ENCODE data around the gene CBFB.

GRCh38 chr16:67034487-67034886 lies 5.5 kb downstream of the CBFB start:
- TF ChIP-seq ZNF717 (CRISPR knock-in tag; IDR thresholded peaks at IDR 0.05): no peak
- no peak for TF ChIP-seq NCOA6 (IDR thresholded peaks at IDR 0.05)
- TF ChIP-seq, protein P1, sequence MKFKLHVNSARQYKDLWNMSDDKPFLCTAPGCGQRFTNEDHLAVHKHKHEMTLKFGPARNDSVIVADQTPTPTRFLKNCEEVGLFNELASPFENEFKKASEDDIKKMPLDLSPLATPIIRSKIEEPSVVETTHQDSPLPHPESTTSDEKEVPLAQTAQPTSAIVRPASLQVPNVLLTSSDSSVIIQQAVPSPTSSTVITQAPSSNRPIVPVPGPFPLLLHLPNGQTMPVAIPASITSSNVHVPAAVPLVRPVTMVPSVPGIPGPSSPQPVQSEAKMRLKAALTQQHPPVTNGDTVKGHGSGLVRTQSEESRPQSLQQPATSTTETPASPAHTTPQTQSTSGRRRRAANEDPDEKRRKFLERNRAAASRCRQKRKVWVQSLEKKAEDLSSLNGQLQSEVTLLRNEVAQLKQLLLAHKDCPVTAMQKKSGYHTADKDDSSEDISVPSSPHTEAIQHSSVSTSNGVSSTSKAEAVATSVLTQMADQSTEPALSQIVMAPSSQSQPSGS (CRISPR knock-in tag; IDR thresholded peaks at IDR 0.05): no peak
- TF ChIP-seq SPI1 (IDR thresholded peaks at IDR 0.05; ENCODE audit: borderline replicate concordance, low read depth, low read length): no peak
- TF ChIP-seq NFATC3 (IDR thresholded peaks at IDR 0.05): no peak
- TF ChIP-seq HDAC2 (IDR thresholded peaks at IDR 0.05): no peak
- TF ChIP-seq FOSL1 (tag; conservative IDR thresholded peaks at IDR 0.05): no peak
- no peak for TF ChIP-seq ZFP30 (CRISPR knock-in tag; IDR thresholded peaks at IDR 0.05; ENCODE audit: borderline replicate concordance)
- TF ChIP-seq ZNF23 (CRISPR knock-in tag; IDR thresholded peaks at IDR 0.05): no peak
- TF ChIP-seq POLR2A (conservative IDR thresholded peaks at IDR 0.05): no peak
- no peak for TF ChIP-seq XRCC5 (IDR thresholded peaks at IDR 0.05; ENCODE audit: low read depth, low read length)
- no peak for TF ChIP-seq ELK1 (CRISPR knock-in tag; IDR thresholded peaks at IDR 0.05)
- TF ChIP-seq MLX (CRISPR knock-in tag; conservative IDR thresholded peaks at IDR 0.05): no peak
